GM12864 (cell line): ENCODE data around the gene MALSU1.

Source experiments
- DNase-seq: peaks from one replicate; pipeline ENCODE4 v3.0.0-alpha.2; 2011; ENCODE audit warnings: low read depth
- H3K4me3 ChIP-seq: 2 replicates; pipeline ENCODE4 v1.5.1; 2011; ENCODE audit warnings: mild to moderate bottlenecking, low read depth, low read length, control low read depth
- TF ChIP-seq, protein P1 (sequence below): IDR thresholded peaks from 2 replicates; pipeline ENCODE4 v1.5.1; 2011; ENCODE audit warnings: low read depth, mild to moderate bottlenecking, moderate library complexity, low read length, control low read depth, inconsistent platforms; ENCODE audit errors: missing control alignments

MALSU1 gene

DNA sequence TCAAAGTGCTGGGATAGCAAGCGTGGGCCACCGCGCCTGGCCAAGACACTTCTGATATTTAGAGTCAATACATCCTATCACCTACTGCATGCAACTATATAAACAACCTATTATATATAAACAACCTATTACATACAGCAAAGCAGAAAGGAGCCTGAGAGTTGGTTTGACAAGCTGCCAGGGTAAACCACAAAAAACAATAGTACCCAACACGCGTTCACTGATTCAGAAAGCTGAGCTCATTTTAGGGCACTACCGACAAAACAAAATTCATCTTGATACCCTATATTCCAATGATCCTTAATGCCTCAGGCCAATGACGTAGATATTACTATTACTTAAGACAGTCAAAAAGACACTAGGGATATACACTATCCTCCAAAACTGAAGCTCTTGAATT, 16.2 kb downstream of the MALSU1 start:
- DNase-seq, result no peak
- TF ChIP-seq, protein P1, sequence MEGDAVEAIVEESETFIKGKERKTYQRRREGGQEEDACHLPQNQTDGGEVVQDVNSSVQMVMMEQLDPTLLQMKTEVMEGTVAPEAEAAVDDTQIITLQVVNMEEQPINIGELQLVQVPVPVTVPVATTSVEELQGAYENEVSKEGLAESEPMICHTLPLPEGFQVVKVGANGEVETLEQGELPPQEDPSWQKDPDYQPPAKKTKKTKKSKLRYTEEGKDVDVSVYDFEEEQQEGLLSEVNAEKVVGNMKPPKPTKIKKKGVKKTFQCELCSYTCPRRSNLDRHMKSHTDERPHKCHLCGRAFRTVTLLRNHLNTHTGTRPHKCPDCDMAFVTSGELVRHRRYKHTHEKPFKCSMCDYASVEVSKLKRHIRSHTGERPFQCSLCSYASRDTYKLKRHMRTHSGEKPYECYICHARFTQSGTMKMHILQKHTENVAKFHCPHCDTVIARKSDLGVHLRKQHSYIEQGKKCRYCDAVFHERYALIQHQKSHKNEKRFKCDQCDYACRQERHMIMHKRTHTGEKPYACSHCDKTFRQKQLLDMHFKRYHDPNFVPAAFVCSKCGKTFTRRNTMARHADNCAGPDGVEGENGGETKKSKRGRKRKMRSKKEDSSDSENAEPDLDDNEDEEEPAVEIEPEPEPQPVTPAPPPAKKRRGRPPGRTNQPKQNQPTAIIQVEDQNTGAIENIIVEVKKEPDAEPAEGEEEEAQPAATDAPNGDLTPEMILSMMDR, result no peak
- no peak overlapping the region for H3K4me3 ChIP-seq

DNA sequence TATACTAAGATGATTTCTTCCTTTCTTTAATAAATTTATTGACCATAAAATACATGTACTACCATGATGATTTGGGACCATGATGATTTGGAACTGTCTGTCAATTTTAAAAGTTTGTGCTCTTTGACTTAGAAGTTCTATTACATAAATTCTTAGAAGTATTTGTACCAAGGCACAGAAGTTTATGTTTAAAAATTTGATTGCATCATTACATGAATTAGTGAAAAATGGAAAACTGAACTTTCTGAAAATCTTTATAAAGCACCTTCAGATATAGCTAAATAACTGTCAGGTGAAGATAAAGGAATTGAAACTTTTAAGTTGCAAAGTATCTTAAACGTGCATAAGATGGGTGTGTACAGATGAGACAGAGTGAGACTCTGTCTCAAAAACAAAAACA, 32.0 kb downstream of the MALSU1 start:
- TF ChIP-seq, protein P1, result no peak
- DNase-seq, result no peak
- H3K4me3 ChIP-seq, result no peak overlapping the region

DNA sequence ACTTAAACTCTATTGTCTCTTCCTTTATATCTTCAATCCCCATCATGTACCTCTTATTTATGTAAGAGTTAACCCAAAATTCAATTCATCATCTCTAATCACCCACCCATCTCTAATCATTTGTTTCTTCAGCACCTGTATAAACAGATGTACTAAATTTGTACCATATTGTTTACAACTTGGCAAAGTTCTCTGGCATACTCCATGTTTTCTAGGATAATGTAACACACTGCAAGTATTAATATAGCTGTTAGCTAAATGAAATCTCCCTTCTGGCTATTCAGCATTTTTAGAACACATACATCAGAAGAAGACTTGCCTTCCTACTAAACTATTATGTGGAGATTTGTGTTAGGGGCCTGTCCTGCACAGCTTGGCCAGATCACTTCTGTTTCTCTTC, 33.1 kb downstream of the MALSU1 start:
- TF ChIP-seq, protein P1, result no peak
- no peak for DNase-seq
- no peak overlapping the region for H3K4me3 ChIP-seq

DNA sequence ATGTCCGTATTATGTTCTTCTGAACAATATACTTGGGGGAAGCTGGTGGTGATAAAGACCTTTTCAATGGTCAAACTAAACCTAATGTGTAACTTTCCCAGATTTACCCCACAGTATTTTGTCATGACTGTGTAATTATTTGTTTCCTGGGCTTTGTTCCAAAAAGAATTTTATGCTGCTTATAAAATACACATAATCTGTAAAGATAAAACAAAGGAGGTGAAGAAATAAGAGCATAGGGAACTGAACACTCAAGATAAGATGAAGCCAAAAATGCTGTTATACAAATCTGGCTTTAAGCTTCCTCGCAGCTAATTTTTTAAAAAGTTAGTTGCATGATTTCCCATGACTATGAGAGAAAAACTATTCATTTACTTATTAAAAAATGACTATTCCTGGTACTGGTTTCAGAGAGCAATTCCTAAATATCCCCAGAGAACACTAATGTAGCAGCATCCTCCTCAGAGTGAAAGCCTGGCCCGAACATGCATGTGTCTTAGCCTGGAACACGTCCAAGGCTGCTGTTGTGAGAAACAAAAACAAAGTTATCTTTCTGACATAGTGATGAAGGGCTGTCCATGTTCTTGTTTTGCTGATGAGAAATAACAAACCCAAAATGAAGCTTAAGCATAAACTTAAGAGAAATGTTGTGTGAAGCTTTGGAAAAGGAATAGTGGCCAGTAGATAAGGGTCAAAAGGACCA, 33.9 kb downstream of the MALSU1 start:
- TF ChIP-seq, protein P1, result no peak
- H3K4me3 ChIP-seq, result no peak overlapping the region
- no peak for DNase-seq

DNA sequence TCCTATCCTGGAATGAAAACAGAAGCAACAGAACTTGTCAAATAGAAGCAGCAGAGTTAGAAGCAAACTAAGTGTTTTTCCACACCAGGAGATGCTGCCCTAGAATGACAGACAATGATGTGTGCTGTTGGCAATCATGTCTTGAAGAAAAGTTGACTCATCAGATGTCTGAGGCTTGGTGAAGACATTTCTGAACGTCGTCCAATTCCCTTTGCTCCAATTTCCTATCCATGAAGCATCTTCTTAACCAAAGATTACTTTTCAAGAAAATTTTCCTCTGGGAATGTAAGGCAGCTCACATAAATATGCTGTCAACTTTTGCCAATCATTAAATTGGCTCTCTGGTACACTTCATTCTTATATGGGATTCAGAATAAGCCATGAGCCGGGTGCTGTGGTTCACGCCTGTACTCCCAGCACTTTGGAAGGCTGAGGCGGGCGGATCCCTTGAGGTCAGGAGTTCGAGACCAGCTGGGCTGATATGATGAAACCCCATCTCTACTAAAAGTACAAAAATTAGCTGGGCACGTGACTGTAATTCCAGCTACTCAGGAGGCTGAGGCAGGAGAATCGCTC, 34.6 kb downstream of the MALSU1 start:
- TF ChIP-seq, protein P1, result no peak
- H3K4me3 ChIP-seq, result no peak overlapping the region
- DNase-seq, result no peak

DNA sequence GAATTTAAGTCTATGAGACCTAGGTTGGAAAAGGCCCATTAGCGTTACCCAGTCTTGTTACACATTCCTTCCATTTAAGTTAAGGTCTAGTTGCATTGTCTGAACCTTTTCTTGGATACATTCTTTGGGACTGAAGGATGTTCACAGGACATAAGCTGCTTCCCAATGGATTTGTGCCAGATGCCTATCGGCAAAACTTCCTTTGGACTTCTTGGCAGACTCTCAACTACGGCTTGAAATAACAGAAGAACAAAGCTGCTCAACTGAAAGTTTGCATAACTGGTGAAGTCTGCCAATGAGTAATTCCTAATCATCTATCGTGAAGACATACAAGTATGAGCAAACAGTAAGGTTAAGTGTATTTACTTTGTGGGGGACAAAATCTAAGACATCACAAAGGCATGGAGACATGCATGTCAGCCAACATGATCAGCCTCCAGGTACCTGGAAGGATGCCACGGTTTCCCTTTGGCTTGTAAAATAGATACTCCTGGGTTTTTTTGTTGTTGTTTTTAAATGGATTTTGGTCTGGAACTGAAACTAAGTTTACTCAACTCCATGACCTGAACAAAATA, 35.4 kb downstream of the MALSU1 start:
- DNase-seq, result no peak
- no peak overlapping the region for H3K4me3 ChIP-seq
- TF ChIP-seq, protein P1, result no peak
